ENCODE measurements around the gene TMEM215. TPM values are rescaled to one million over a fixed set of nuclear protein-coding genes. Genes with fewer than 3 reads are reported as not detected.

Gene TMEM215, protein sequence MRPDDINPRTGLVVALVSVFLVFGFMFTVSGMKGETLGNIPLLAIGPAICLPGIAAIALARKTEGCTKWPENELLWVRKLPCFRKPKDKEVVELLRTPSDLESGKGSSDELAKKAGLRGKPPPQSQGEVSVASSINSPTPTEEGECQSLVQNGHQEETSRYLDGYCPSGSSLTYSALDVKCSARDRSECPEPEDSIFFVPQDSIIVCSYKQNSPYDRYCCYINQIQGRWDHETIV
- 0.75 TPM for total RNA-seq

DNA sequence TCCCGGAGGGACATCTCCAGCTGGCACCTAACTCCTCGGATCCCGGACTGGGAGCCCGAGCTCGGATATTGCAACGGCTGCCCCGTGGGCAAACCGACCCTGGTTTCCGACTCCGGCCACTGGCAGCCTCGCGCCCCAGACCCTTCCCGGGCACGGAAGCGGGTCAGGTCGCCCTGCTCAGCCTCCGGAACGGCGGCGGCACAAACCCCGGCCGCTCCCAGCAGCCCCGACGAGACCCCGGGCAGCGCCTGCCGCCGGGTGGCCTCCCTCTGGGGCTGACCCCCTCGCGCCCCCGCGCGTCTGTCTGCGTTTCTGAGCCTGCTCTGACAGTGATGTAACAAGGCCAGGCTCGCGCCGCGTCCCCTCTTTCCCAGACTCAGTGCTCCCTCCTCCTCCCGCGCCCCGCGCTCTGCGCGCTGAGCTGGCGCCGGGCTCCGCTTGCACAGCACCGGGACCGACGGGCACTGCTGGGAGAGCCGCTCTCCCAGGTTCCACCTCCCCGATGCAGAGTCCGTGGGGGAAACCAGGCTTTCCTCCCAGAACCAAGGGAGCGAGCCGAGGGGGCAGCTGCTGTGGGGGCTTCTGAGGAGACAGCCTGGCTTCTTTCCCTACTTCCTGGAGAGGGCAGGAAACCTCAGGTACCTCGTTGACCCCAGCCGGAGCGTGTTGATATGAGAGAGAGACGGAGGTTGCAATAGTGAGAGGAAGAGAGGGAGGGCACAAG is at the start of gene TMEM215:
Gene TMEM215, plus strand, starts transcription at position 373 of the 724 bp plus-strand sequence. CDS start 644 bp downstream, outside the sequence.
- intact Hi-C loops (cut with DNase I), result no loop called here
- TF ChIP-seq, protein P1, sequence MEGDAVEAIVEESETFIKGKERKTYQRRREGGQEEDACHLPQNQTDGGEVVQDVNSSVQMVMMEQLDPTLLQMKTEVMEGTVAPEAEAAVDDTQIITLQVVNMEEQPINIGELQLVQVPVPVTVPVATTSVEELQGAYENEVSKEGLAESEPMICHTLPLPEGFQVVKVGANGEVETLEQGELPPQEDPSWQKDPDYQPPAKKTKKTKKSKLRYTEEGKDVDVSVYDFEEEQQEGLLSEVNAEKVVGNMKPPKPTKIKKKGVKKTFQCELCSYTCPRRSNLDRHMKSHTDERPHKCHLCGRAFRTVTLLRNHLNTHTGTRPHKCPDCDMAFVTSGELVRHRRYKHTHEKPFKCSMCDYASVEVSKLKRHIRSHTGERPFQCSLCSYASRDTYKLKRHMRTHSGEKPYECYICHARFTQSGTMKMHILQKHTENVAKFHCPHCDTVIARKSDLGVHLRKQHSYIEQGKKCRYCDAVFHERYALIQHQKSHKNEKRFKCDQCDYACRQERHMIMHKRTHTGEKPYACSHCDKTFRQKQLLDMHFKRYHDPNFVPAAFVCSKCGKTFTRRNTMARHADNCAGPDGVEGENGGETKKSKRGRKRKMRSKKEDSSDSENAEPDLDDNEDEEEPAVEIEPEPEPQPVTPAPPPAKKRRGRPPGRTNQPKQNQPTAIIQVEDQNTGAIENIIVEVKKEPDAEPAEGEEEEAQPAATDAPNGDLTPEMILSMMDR (IDR thresholded peaks at IDR 0.05), result no peak
- Histone ChIP-seq H3K27me3 (no peaks in the 10 kb centered on the region), H3K4me1 (no peaks in the 10 kb centered on the region), H3K9me3 (no peaks in the 10 kb centered on the region), H3K4me3 (no peak within 1 kb of the TSS), H3K27ac (no peak within 1 kb of the TSS), H3K36me3 (no peaks in the 10 kb centered on the region)
- DNase-seq (ENCODE audit: low spot score in 2 of 2), result no peak

DNA sequence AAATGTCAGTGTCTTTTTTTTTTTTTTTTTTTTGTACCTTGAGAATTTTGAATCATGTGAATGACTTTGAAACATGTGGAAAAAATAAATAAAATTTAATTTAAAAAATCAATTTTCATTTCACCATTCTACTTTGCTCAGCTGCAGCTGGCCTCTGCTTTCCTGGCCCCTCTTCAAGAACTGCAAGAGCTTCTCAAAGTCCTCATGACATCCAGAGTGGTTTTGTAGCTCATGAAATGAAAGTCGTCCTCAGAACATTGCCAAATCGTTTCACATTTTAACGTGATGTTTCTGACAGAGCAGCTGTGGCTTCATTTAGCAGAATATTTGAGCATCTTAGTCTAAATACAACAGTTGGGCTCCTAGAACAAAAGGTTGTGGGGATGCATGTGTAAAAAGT is 47.9 kb upstream of the TMEM215 start:
- no peaks in the 10 kb centered on the region for H3K27me3 ChIP-seq
- no peak for DNase-seq (ENCODE audit: low spot score in 2 of 2)
- no peak overlapping the region for H3K4me3 ChIP-seq
- H3K36me3 ChIP-seq, result no peaks in the 10 kb centered on the region
- H3K9me3 ChIP-seq, result no peaks in the 10 kb centered on the region
- H3K4me1 ChIP-seq, result no peaks in the 10 kb centered on the region
- H3K27ac ChIP-seq, result no peak overlapping the region
- intact Hi-C loops (cut with DNase I), result no loop called here
- TF ChIP-seq, protein P1 (IDR thresholded peaks at IDR 0.05), result no peak

DNA sequence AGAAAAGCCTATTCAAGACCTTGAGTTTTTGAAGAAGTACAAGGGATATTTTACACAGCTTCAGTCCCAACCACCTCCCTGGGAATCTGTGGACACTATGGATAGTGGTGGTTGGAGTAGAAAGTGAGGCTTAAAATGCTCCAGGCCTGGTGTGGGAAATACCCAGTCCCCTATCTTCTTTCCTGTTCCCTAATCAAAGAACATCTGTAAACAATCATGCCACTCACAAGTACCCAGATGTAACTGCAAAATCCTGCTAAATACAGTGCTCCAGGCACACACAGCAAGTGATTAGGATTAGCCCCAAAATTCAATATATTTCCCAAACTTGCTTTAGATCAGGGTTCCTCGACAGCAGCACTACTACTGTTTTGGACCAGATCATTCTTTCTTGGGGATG is 46.0 kb upstream of the TMEM215 start:
- no peak for DNase-seq (ENCODE audit: low spot score in 2 of 2)
- Histone ChIP-seq H3K36me3 (no peaks in the 10 kb centered on the region), H3K4me1 (no peaks in the 10 kb centered on the region), H3K4me3 (no peak overlapping the region), H3K9me3 (no peaks in the 10 kb centered on the region), H3K27ac (no peak overlapping the region), H3K27me3 (no peaks in the 10 kb centered on the region)
- TF ChIP-seq, protein P1 (IDR thresholded peaks at IDR 0.05), result no peak
- intact Hi-C loops (cut with DNase I), result no loop called here

DNA sequence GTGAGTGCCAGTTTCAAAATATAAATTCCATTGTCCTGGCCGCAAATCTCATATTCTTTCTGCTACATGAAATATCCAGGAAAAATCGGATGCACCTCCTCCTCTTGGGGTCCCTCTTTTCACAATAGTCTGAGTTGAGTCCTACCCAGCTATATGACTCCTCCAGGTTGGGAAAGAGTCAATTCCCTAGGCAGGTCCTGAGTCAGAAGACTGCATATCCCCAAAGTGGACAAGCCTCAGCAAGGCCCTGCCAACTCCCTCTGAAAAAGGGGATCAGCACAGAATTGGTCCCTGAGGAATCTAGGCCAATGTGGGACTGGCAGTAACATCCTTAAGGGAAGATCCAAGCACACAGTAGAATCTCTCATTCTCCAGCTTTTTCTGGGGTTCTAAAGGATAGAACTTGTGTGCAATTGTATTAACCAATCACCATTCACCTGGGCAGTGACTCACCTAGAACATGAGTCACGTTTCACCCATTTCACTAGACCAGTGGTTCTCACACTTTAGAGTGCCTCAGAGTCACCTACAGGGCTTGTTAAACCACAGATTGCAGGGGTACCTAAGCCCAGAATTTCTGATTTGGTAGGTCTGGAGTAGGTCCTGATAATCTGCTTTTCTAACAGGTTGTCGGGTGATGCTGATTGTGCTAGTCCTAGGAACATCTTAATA is 44.7 kb upstream of the TMEM215 start:
- TF ChIP-seq, protein P1 (IDR thresholded peaks at IDR 0.05), result no peak
- intact Hi-C loops (cut with DNase I), result no loop called here
- Histone ChIP-seq H3K4me1 (no peaks in the 10 kb centered on the region), H3K27me3 (no peaks in the 10 kb centered on the region), H3K9me3 (no peaks in the 10 kb centered on the region), H3K27ac (no peak overlapping the region), H3K4me3 (no peak overlapping the region), H3K36me3 (no peaks in the 10 kb centered on the region)
- DNase-seq (ENCODE audit: low spot score in 2 of 2), result no peak

DNA sequence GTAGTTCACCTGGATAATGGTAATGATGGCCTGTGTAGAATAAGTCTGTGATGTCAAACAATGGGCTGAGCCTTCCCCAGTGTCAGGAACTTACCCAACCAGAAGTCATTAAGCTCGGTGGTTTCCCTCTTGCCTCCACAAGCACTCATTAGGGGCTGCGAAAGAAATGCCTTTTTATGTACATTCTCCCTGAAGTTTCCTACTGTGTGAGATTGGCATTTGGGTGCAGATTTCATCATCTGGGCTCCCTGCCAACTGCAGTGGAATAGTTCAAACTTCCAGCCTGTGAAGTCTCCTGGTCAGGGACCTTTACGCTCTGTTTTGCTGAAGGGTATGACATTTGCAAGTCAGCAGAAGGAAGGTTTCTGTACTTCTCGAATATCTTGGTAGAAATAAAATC is 41.6 kb upstream of the TMEM215 start:
- Histone ChIP-seq H3K4me1 (no peaks in the 10 kb centered on the region), H3K27ac (no peak overlapping the region), H3K9me3 (no peaks in the 10 kb centered on the region), H3K27me3 (no peaks in the 10 kb centered on the region), H3K36me3 (no peaks in the 10 kb centered on the region), H3K4me3 (no peak overlapping the region)
- TF ChIP-seq, protein P1 (IDR thresholded peaks at IDR 0.05), result no peak
- no peak for DNase-seq (ENCODE audit: low spot score in 2 of 2)
- intact Hi-C loops (cut with DNase I), result no loop called here
